Transverse colon (tissue), 4 donors: ENCODE data around the gene TBCEL. TPM values are rescaled to one million over a fixed set of nuclear protein-coding genes. Genes with fewer than 3 reads are reported as not detected.

Source experiments
- DNase-seq: peaks from one replicate; pipeline ENCODE4 v3.0.0-alpha.2; 2019
- H3K27ac ChIP-seq, 4 donors: fragments of 200-600 bp; sonication (generic); 2 replicates each; pipeline ENCODE4 v1.5.1; 2016 to 2018; ENCODE audit warnings: inconsistent platforms in 4 of 4
- H3K27me3 ChIP-seq: fragments of 200-600 bp; sonication (generic); 2 replicates; pipeline ENCODE4 v1.5.1; 2017; ENCODE audit warnings: inconsistent platforms
- H3K36me3 ChIP-seq, 4 donors: fragments of 200-600 bp; sonication (generic); 2 replicates each; pipeline ENCODE4 v1.5.1; 2017 to 2019; ENCODE audit warnings: inconsistent platforms in 4 of 4
- H3K4me1 ChIP-seq, 4 donors: fragments of 200-600 bp; sonication (generic); 2 replicates each; pipeline ENCODE4 v1.5.1; 2017 to 2020; ENCODE audit warnings: inconsistent platforms in 4 of 4
- H3K4me3 ChIP-seq, 4 donors: fragments of 200-600 bp; sonication (generic); 1 replicate in 1 of 4; 2 replicates in 3 of 4; pipeline versions ENCODE4 v1.5.1 to v1.6.1; 2017 to 2019; ENCODE audit warnings: inconsistent platforms in 4 of 4
- H3K9me3 ChIP-seq, 2 donors: fragments of 200-600 bp; sonication (generic); 2 replicates each; pipeline ENCODE4 v1.5.1; 2017 to 2019; ENCODE audit warnings: inconsistent platforms in 2 of 2
- EP300 ChIP-seq: sonication (generic); formaldehyde crosslinking; IDR thresholded peaks from one replicate; pipeline ENCODE4 v1.6.1; 2017; ENCODE audit warnings: antibody characterized with exemption, low read depth
- POLR2A ChIP-seq: fragments of 450-650 bp; IDR thresholded peaks from one replicate; pipeline ENCODE4 v1.6.1; 2016; ENCODE audit warnings: antibody characterized with exemption, mild to moderate bottlenecking, moderate library complexity
- POLR2AphosphoS5 ChIP-seq, 3 donors: sonication (generic); formaldehyde crosslinking; IDR thresholded peaks; one replicate each; pipeline ENCODE4 v1.6.1; 2016; ENCODE audit warnings: antibody characterized with exemption in 3 of 3
- WGBS, 2 donors: methylation state at CpG; one replicate each; pipeline ENCODE4 v1.1.5; 2018; ENCODE audit warnings: low coverage in 1 of 2; 5-methylcytosine and 5-hydroxymethylcytosine counted together
- in situ Hi-C, 4 donors: fragments of 200-750 bp; cut with MboI; loops; one replicate each; pipeline versions ENCODE4 v1.15.0 to v1.15.1; 2017; ENCODE audit warnings: low sequenced_read_pairs in 3 of 4, low pct_ligation_motif_present in 1 of 4, low pct_unique_long_range_greater_than_20kb in 1 of 4
- intact Hi-C: fragments of 100-400 bp; cut with DNase I; formaldehyde crosslinking; loops from one replicate; pipeline ENCODE4 v1.15.1; 2023; ENCODE audit warnings: low total_unique reads
- total RNA-seq, 4 donors: library from RNA; depleted of rRNA; stranded (reverse); fragments of >200 nt; gene quantifications; one replicate each; pipeline ENCODE4 v1.1.0, GENCODE V29; 2016
- TF ChIP-seq, protein P1 (sequence below), 5 experiments: fragments of 200-600 bp in 3 of 5; fragments of 450-650 bp in 2 of 5; sonication (generic) in 3 of 5; IDR thresholded peaks; 1 replicate in 2 of 5; 2 replicates in 3 of 5; pipeline ENCODE4 v1.5.1; 2016 to 2017; ENCODE audit warnings: antibody characterized with exemption in 5 of 5, inconsistent platforms in 3 of 5, mild to moderate bottlenecking in 2 of 5, moderate library complexity in 1 of 5

TBCEL gene
- total RNA-seq, 4 donors from 2014 or later = 7.2 to 16.5 (median 10.5) TPM

DNA sequence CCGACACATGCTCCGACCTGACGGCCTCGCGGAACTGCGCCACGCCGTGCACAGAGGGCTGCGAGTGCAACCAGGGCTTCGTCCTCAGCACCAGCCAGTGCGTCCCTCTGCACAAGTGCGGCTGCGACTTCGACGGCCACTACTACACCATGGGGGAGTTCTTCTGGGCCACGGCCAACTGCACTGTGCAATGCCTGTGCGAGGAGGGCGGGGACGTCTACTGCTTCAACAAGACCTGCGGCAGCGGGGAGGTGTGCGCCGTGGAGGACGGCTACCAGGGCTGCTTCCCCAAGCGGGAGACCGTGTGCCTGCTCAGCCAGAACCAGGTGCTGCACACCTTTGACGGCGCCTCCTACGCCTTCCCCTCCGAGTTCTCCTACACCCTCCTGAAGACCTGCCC, 103.9 kb downstream of the TBCEL start:
- Histone ChIP-seq H3K27me3 (no peaks in the 10 kb centered on the region), H3K27ac (no peak overlapping the region), H3K4me1 (no peaks in the 10 kb centered on the region), H3K36me3 (no peaks in the 10 kb centered on the region), H3K4me3 (no peak overlapping the region), H3K9me3 (no peaks in the 10 kb centered on the region)
- 96% methylated on average over 30 of the region's 30 CpGs; no CpG with 5 or more reads in 1 of the 2 donors for WGBS, 2 donors
- no peak for DNase-seq
- in situ Hi-C loops (no loop called here), intact Hi-C loops (no loop called here)
- TF ChIP-seq, protein P1, sequence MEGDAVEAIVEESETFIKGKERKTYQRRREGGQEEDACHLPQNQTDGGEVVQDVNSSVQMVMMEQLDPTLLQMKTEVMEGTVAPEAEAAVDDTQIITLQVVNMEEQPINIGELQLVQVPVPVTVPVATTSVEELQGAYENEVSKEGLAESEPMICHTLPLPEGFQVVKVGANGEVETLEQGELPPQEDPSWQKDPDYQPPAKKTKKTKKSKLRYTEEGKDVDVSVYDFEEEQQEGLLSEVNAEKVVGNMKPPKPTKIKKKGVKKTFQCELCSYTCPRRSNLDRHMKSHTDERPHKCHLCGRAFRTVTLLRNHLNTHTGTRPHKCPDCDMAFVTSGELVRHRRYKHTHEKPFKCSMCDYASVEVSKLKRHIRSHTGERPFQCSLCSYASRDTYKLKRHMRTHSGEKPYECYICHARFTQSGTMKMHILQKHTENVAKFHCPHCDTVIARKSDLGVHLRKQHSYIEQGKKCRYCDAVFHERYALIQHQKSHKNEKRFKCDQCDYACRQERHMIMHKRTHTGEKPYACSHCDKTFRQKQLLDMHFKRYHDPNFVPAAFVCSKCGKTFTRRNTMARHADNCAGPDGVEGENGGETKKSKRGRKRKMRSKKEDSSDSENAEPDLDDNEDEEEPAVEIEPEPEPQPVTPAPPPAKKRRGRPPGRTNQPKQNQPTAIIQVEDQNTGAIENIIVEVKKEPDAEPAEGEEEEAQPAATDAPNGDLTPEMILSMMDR (IDR thresholded peaks at IDR 0.05) = no peak
- TF ChIP-seq POLR2AphosphoS5 (IDR thresholded peaks at IDR 0.05) (no peak), POLR2A (no peak), EP300 (no peak)

DNA sequence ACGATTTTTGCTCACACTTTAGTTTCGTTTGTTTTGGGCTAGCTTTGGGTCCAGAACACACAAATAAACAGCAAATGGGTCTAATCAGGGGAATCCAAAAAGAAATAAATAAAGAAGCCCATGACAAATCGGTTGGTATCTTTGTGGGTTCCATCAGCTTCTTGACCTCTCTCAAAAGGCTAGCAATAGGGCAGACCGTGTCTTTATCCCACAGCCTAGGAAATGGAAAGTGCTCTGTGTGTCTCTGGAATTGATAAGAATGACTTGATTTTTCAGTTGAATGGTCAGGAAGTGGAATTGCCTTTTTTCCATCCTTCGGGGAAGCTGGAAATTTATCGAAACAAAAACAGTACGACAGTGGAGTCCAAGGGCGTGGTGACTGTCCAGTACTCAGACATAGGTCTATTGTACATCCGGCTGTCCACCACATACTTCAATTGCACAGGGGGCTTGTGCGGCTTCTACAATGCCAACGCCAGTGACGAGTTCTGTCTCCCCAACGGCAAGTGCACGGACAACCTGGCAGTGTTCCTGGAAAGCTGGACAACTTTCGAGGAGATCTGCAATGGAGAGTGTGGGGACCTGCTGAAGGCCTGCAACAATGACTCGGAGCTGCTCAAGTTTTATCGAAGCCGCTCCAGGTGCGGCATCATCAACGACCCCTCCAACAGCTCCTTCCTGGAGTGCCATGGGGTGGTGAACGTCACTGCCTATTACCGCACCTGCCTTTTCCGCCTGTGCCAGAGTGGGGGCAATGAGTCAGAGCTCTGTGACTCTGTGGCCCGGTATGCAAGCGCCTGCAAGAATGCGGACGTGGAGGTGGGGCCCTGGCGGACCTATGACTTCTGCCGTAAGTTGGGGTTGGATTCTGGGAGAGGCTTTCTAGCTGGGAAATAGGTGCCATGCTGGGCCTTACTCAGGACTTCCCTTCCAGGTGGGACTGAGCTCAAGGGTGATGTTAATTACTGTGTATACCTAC, 105.7 kb downstream of the TBCEL start:
- Histone ChIP-seq H3K4me1 (no peaks in the 10 kb centered on the region), H3K4me3 (no peak overlapping the region), H3K9me3 (no peaks in the 10 kb centered on the region), H3K27ac (no peak overlapping the region), H3K36me3 (no peaks in the 10 kb centered on the region), H3K27me3 (no peaks in the 10 kb centered on the region)
- in situ Hi-C loops (no loop called here), intact Hi-C loops (no loop called here)
- TF ChIP-seq EP300 = no peak
- no peak for TF ChIP-seq POLR2A
- TF ChIP-seq, protein P1 (IDR thresholded peaks at IDR 0.05) = no peak
- TF ChIP-seq POLR2AphosphoS5 (IDR thresholded peaks at IDR 0.05) = no peak
- 87 to 92% methylated on average over 10 to 29 of the region's 29 CpGs for WGBS, 2 donors
- no peak for DNase-seq

DNA sequence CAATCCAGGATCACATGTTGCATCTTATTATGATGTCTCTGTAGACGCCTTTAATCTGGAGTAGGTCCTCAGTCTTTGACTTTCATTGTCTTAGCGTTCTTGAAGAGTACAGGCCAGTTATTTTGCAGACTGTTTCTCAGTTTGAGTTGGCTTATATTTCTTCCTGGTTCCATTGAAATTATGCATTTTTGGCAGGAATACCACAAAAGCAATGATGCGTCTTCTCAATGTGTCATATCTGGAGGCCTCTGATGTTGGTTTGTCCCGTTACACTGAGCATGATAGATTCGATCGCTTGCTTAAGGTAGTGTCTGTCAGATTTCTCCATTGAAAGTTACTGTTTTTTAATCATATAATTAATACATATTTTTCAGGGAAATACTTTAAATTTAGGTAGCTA, 107.8 kb downstream of the TBCEL start:
- DNase-seq = no peak
- no peaks in the 10 kb centered on the region for H3K9me3 ChIP-seq
- WGBS, 2 donors = 81 to 91% methylated on average over 3 to 6 of the region's 6 CpGs
- H3K27ac ChIP-seq = no peak overlapping the region
- in situ Hi-C loops (no loop called here), intact Hi-C loops (no loop called here)
- H3K27me3 ChIP-seq = no peaks in the 10 kb centered on the region
- H3K4me1 ChIP-seq = no peaks in the 10 kb centered on the region
- no peaks in the 10 kb centered on the region for H3K36me3 ChIP-seq
- no peak for TF ChIP-seq POLR2AphosphoS5 (IDR thresholded peaks at IDR 0.05)
- TF ChIP-seq, protein P1 (IDR thresholded peaks at IDR 0.05) = no peak
- TF ChIP-seq POLR2A = no peak
- TF ChIP-seq EP300 = no peak
- no peak overlapping the region for H3K4me3 ChIP-seq

DNA sequence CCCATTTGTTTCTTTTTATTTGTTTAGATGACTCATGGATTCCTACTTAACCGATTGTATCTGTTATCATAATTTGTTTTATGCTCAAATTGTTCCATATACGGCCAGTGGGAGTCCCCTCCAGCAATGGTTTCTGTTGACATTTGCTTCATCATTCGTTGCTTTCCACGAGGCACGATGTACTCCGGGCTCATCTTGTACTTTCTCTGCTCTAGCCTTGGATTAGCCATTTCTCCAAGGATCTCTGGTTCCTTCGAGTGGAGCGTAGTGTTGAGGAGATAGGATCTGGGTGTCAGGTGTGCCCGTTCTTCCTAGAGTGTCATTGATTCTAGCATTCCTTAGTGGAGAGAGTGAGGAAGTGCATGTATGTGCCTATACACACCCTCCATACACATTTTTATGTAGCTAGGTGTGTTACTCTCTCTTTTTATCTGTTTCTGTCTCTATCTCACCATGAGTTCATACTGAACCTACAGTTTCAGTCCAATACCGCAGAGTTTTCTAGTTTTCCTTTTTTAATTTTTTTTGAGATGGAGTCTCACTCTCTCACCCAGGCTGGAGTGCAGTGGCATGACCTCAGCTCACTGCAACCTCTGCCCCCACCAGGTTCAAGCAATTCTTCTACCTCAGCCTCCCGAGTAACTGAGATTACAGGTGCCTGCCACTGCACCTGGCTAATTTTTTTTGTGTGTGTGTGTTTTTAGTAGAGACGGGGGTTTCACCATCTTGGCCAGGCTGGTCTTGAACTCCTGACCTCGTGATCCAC, 108.5 kb downstream of the TBCEL start:
- in situ Hi-C loops = no loop called here
- no peaks in the 10 kb centered on the region for H3K9me3 ChIP-seq
- 71 to 84% methylated on average over 8 to 13 of the region's 13 CpGs for WGBS, 2 donors
- H3K4me1 ChIP-seq = no peaks in the 10 kb centered on the region
- H3K27ac ChIP-seq = no peak overlapping the region
- TF ChIP-seq POLR2AphosphoS5 (IDR thresholded peaks at IDR 0.05) = no peak
- no peak for TF ChIP-seq EP300
- H3K27me3 ChIP-seq = no peaks in the 10 kb centered on the region
- H3K36me3 ChIP-seq = no peaks in the 10 kb centered on the region
- no peak for DNase-seq
- H3K4me3 ChIP-seq = no peak overlapping the region
- intact Hi-C loops = no loop called here
